Panc1 (cell line): ENCODE measurements around the gene UBR3.

Experiments
- CTCF ChIP-seq: fragments of 450-650 bp; IDR thresholded peaks from 2 replicates; pipeline ENCODE4 v1.5.1; 2017; ENCODE audit warnings: mild to moderate bottlenecking
- POLR2AphosphoS5 ChIP-seq: IDR thresholded peaks from 2 replicates; pipeline ENCODE4 v1.6.1; 2012; ENCODE audit warnings: mild to moderate bottlenecking, low read depth, low read length, moderate library complexity
- SIN3A ChIP-seq: IDR thresholded peaks from 2 replicates; pipeline ENCODE4 v1.6.1; 2012; ENCODE audit warnings: low read depth, mild to moderate bottlenecking, low read length, moderate library complexity, borderline replicate concordance; ENCODE audit not compliant: insufficient read depth
- TCF7L2 ChIP-seq: IDR thresholded peaks from 2 replicates; pipeline ENCODE4 v1.6.1; 2011; ENCODE audit warnings: mild to moderate bottlenecking, low read depth, low read length, inconsistent platforms
- TF ChIP-seq, protein P1 (sequence below), 2 experiments: IDR thresholded peaks; 2 replicates each; pipeline ENCODE4 v1.6.1; 2011 to 2012; ENCODE audit warnings: low read depth in 2 of 2, control low read depth in 1 of 2, low read length in 1 of 2, mild to moderate bottlenecking in 1 of 2, moderate library complexity in 1 of 2; ENCODE audit not compliant: insufficient read depth in 1 of 2

- TF ChIP-seq POLR2AphosphoS5 (no peak), CTCF (no peak), SIN3A (no peak), TCF7L2 (no peak)
- TF ChIP-seq, protein P1, sequence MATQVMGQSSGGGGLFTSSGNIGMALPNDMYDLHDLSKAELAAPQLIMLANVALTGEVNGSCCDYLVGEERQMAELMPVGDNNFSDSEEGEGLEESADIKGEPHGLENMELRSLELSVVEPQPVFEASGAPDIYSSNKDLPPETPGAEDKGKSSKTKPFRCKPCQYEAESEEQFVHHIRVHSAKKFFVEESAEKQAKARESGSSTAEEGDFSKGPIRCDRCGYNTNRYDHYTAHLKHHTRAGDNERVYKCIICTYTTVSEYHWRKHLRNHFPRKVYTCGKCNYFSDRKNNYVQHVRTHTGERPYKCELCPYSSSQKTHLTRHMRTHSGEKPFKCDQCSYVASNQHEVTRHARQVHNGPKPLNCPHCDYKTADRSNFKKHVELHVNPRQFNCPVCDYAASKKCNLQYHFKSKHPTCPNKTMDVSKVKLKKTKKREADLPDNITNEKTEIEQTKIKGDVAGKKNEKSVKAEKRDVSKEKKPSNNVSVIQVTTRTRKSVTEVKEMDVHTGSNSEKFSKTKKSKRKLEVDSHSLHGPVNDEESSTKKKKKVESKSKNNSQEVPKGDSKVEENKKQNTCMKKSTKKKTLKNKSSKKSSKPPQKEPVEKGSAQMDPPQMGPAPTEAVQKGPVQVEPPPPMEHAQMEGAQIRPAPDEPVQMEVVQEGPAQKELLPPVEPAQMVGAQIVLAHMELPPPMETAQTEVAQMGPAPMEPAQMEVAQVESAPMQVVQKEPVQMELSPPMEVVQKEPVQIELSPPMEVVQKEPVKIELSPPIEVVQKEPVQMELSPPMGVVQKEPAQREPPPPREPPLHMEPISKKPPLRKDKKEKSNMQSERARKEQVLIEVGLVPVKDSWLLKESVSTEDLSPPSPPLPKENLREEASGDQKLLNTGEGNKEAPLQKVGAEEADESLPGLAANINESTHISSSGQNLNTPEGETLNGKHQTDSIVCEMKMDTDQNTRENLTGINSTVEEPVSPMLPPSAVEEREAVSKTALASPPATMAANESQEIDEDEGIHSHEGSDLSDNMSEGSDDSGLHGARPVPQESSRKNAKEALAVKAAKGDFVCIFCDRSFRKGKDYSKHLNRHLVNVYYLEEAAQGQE (IDR thresholded peaks at IDR 0.05; ENCODE audit: insufficient read depth in 1 of 2, low read depth in 2 of 2, low read length in 1 of 2), result no peak
These were observed 79.5 kb downstream of the UBR3 start for GRCh38 chr2:169906731-169907130.
